HepG2 (cell line): ENCODE measurements around the gene HSPB7. TPM values are rescaled to one million over a fixed set of nuclear protein-coding genes. Genes with fewer than 3 reads are reported as not detected.

ENCODE experiments used
- CREB1 ChIP-seq, 2 experiments: fragments of 450-650 bp in 1 of 2; IDR thresholded peaks; 2 replicates each; pipeline ENCODE4 v1.6.1; 2016 to 2017; ENCODE audit warnings: control low read depth in 1 of 2, mild to moderate bottlenecking in 1 of 2, missing compliant biosample characterization in 1 of 2, missing genetic modification characterization in 1 of 2
- DDIT3 ChIP-seq: sonication (generic); formaldehyde crosslinking; IDR thresholded peaks from 2 replicates; pipeline ENCODE4 v1.4.0; 2020; ENCODE audit warnings: mild to moderate bottlenecking, missing genetic modification reagents
- FOXP4 ChIP-seq: sonication (generic); formaldehyde crosslinking; IDR thresholded peaks from 2 replicates; pipeline ENCODE4 v1.4.0; 2020; ENCODE audit warnings: missing genetic modification reagents
- HNF1A ChIP-seq, 2 experiments: sonication (generic) in 1 of 2; formaldehyde crosslinking in 1 of 2; IDR thresholded peaks; 2 replicates each; pipeline versions ENCODE4 v1.4.0 to v1.6.1; 2016 to 2020; ENCODE audit warnings: borderline replicate concordance in 1 of 2, low read depth in 1 of 2, mild to moderate bottlenecking in 1 of 2, missing genetic modification reagents in 1 of 2
- MAFK ChIP-seq, 2 experiments: IDR thresholded peaks in 1 of 2; conservative IDR thresholded peaks in 1 of 2; 2 replicates each; pipeline ENCODE4 v1.6.1; 2011; ENCODE audit warnings: improper control_type of control experiment in 2 of 2, low read length in 2 of 2
- NBN ChIP-seq: fragments of 450-650 bp; conservative IDR thresholded peaks from 2 replicates; pipeline ENCODE4 v1.6.1; 2017
- NR2C2 ChIP-seq: sonication (generic); formaldehyde crosslinking; IDR thresholded peaks from 2 replicates; pipeline ENCODE4 v1.4.0; 2020; ENCODE audit warnings: missing genetic modification reagents, mild to moderate bottlenecking, moderate library complexity, borderline replicate concordance
- PAWR ChIP-seq: sonication (generic); formaldehyde crosslinking; IDR thresholded peaks from 2 replicates; pipeline ENCODE4 v1.4.0; 2020; ENCODE audit warnings: missing genetic modification reagents, mild to moderate bottlenecking, borderline replicate concordance
- POLR2AphosphoS2 ChIP-seq: IDR thresholded peaks from 2 replicates; pipeline ENCODE4 v1.6.1; 2011; ENCODE audit warnings: low read depth, low read length, improper control_type of control experiment
- RFX1 ChIP-seq: fragments of 450-650 bp; IDR thresholded peaks from 2 replicates; pipeline ENCODE4 v1.6.1; 2017
- ZBTB4 ChIP-seq: sonication (generic); formaldehyde crosslinking; IDR thresholded peaks from 2 replicates; pipeline ENCODE4 v1.4.0; 2020; ENCODE audit warnings: missing genetic modification reagents, mild to moderate bottlenecking, borderline replicate concordance
- ZFP36L1 ChIP-seq: sonication (generic); formaldehyde crosslinking; IDR thresholded peaks from 2 replicates; pipeline ENCODE4 v1.8.0; 2022; ENCODE audit warnings: mild to moderate bottlenecking, missing genetic modification reagents, moderate library complexity
- ZNF75D ChIP-seq: sonication (generic); formaldehyde crosslinking; IDR thresholded peaks from 2 replicates; pipeline ENCODE4 v1.8.1; 2023; ENCODE audit warnings: missing genetic modification reagents, mild to moderate bottlenecking, borderline replicate concordance
- ZNF891 ChIP-seq: sonication (generic); formaldehyde crosslinking; IDR thresholded peaks from 2 replicates; pipeline ENCODE4 v1.5.0; 2020; ENCODE audit warnings: mild to moderate bottlenecking, missing genetic modification reagents
- ZUFSP ChIP-seq: sonication (generic); formaldehyde crosslinking; IDR thresholded peaks from 2 replicates; pipeline ENCODE4 v1.9.0; 2021; ENCODE audit warnings: missing genetic modification reagents, mild to moderate bottlenecking, borderline replicate concordance
- polyA plus RNA-seq, 8 experiments: library from polyadenylated mRNA; depleted of rRNA in 3 of 8; stranded (reverse) in 7 of 8; unstranded in 1 of 8; fragments of >200 nt; fragmentation: Illumina TruSeq in 4 of 8; extraction: Trizol in 4 of 8; gene quantifications; 2 replicates each; pipeline versions ENCODE4 v1.2.1 to v1.2.3, GENCODE V29; 2011 to 2016; ENCODE audit warnings: low read depth in 4 of 8, missing spikeins in 1 of 8, mixed read lengths in 1 of 8; ENCODE audit not compliant: insufficient read depth in 1 of 8
- total RNA-seq, 5 experiments: library from RNA; depleted of rRNA; stranded (reverse); fragments of >200 nt; fragmentation: Illumina TruSeq; extraction: Trizol; gene quantifications; 2 replicates each; pipeline ENCODE4 v1.2.3, GENCODE V29; 2016; ENCODE audit warnings: low read depth in 1 of 5

The HSPB7 gene
- total and polyA plus RNA-seq, 2 of the 13 experiments (the other 11 are each of a cell fraction or from before 2014, with no cell fraction given) = 0.20 TPM; not detected in 1

- no peak for TF ChIP-seq DDIT3 (CRISPR knock-in tag)
- no peak for TF ChIP-seq MAFK (conservative IDR thresholded peaks at IDR 0.05 in 1 of 2, IDR thresholded peaks at IDR 0.05 in 1 of 2; ENCODE audit: low read length in 2 of 2)
- TF ChIP-seq NBN = no peak
- no peak for TF ChIP-seq HNF1A (IDR thresholded peaks at IDR 0.05; ENCODE audit: low read depth)
- TF ChIP-seq HNF1A (CRISPR knock-in tag; IDR thresholded peaks at IDR 0.05; ENCODE audit: borderline replicate concordance) = no peak
- no peak for TF ChIP-seq ZNF75D (CRISPR knock-in tag)
- TF ChIP-seq CREB1 (IDR thresholded peaks at IDR 0.05) = no peak
- no peak for TF ChIP-seq CREB1 (CRISPR knock-in tag; IDR thresholded peaks at IDR 0.05)
- no peak for TF ChIP-seq PAWR (CRISPR knock-in tag)
- TF ChIP-seq RFX1 = no peak
- no peak for TF ChIP-seq NR2C2
- no peak for TF ChIP-seq ZUFSP
- TF ChIP-seq ZBTB4 = 0 out of 2 replicates have a peak, but pooled peaks have one; percentile 28
- TF ChIP-seq POLR2AphosphoS2 = no peak
- TF ChIP-seq ZNF891 (CRISPR knock-in tag) = 0 out of 2 replicates have a peak, but pooled peaks have one; percentile 39
- TF ChIP-seq FOXP4 (CRISPR knock-in tag) = no peak
- TF ChIP-seq ZFP36L1 (CRISPR knock-in tag) = no peak
These were observed 38.0 kb upstream of the HSPB7 start (continued) for GRCh38 chr1:16055613-16056520.
